ENCODE results near the gene ACSL4.

Gene ACSL4

GRCh38 chrX:109732807-109733612 lies at the start of gene ACSL4:
TSS of gene ACSL4 (minus strand) at chrX:109733257. CDS start at chrX:109683363, 49,894 bp downstream.
- peak within 1 kb of the TSS; percentile 85 for H3K4me3 ChIP-seq (replicated peaks; ENCODE audit: low read depth, low read length)
- no peak for TF ChIP-seq CTCF (IDR thresholded peaks at IDR 0.05; ENCODE audit: low read depth, low read length, missing control alignments)
- no peak for DNase-seq (ENCODE audit: extremely low read depth, low read depth)

- no peak for DNase-seq (ENCODE audit: extremely low read depth, low read depth)
- no peak overlapping the region for H3K4me3 ChIP-seq (replicated peaks; ENCODE audit: low read depth, low read length)
- no peak for TF ChIP-seq CTCF (IDR thresholded peaks at IDR 0.05; ENCODE audit: low read depth, low read length, missing control alignments)
These were observed 44.7 kb upstream of the ACSL4 start for GRCh38 chrX:109777749-109778148.

GRCh38 chrX:109776986-109777385 lies 43.9 kb upstream of the ACSL4 start:
- no peak for DNase-seq (ENCODE audit: extremely low read depth, low read depth)
- TF ChIP-seq CTCF (IDR thresholded peaks at IDR 0.05; ENCODE audit: low read depth, low read length, missing control alignments): no peak
- H3K4me3 ChIP-seq (replicated peaks; ENCODE audit: low read depth, low read length): no peak overlapping the region

GRCh38 chrX:109776432-109776831 lies 43.4 kb upstream of the ACSL4 start:
- H3K4me3 ChIP-seq (replicated peaks; ENCODE audit: low read depth, low read length): no peak overlapping the region
- DNase-seq (ENCODE audit: extremely low read depth, low read depth): no peak
- TF ChIP-seq CTCF (IDR thresholded peaks at IDR 0.05; ENCODE audit: low read depth, low read length, missing control alignments): no peak

GRCh38 chrX:109775386-109775785 lies 42.3 kb upstream of the ACSL4 start:
- no peak overlapping the region for H3K4me3 ChIP-seq (replicated peaks; ENCODE audit: low read depth, low read length)
- DNase-seq (ENCODE audit: extremely low read depth, low read depth): no peak
- TF ChIP-seq CTCF (IDR thresholded peaks at IDR 0.05; ENCODE audit: low read depth, low read length, missing control alignments): no peak

- H3K4me3 ChIP-seq (replicated peaks; ENCODE audit: low read depth, low read length): no peak overlapping the region
- DNase-seq (ENCODE audit: extremely low read depth, low read depth): peak; percentile 4
- no peak for TF ChIP-seq CTCF (IDR thresholded peaks at IDR 0.05; ENCODE audit: low read depth, low read length, missing control alignments)
These were observed 41.6 kb upstream of the ACSL4 start for GRCh38 chrX:109774706-109775105.
